Measurements from ENCODE around the gene PNKP. TPM values are rescaled to one million over a fixed set of nuclear protein-coding genes. Genes with fewer than 3 reads are reported as not detected.

The PNKP gene
- total RNA-seq, 1 experiment from 2014 or later = 130 TPM

DNA sequence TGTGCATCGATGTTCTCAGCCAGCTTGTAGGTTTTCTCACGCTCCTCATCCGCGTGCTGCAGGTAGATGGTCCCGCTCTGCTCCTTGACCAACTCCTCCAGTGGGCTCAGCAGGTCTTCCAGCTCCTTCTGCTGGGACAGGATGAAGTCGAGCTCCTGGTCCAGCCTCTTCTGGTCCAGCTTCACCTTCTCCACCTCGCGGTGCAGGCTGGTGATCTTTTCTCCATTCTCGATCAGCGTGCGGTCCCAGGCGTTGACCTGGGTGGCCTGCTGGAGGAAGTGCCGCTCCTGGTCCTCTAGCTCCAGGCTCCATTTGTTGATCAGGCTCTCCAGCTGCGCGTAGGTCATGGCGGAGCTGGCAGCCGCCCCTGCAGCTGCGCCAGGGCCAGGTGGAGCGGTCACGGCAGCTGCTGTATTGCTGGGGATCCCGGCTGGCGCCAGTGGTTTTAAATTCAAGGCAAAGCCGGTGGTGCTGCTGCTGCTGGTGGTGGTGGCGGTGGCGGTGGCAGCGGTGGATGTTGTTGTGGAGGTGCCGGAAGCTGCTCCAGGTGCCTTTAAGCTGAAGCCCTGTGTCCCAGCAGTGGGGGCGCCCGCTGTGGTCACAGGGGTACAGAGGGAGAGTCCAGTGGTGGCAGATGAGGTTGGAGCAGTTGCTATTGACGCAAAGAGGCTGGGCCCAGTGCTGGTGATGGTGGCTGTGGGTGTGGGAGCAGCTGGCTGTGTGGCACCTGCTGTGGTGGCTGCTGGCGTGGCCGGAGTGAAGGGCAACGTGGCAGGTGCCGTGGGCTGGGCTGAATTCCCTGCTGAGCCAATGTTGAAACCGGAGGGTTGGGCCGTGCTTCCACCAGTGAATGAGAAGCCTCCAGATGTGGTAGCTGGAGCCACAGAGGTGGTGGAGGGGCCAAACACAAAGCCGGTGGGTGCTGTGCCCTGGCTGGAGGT is 41.4 kb upstream of the PNKP start:
- Histone ChIP-seq H3K27me3 (replicated peaks; ENCODE audit: control insufficient read depth, insufficient read depth, low read length) (no peaks in the 10 kb centered on the region), H3K9me3 (no peaks in the 10 kb centered on the region), H3K4me1 (peaks cover 25% of the 10 kb centered on the region), H3K4me3 (ENCODE audit: low read depth, low read length) (no peak overlapping the region), H3K36me3 (ENCODE audit: control insufficient read depth, insufficient read depth, low read length) (peaks cover 11% of the 10 kb centered on the region)
- TF ChIP-seq, protein P1, sequence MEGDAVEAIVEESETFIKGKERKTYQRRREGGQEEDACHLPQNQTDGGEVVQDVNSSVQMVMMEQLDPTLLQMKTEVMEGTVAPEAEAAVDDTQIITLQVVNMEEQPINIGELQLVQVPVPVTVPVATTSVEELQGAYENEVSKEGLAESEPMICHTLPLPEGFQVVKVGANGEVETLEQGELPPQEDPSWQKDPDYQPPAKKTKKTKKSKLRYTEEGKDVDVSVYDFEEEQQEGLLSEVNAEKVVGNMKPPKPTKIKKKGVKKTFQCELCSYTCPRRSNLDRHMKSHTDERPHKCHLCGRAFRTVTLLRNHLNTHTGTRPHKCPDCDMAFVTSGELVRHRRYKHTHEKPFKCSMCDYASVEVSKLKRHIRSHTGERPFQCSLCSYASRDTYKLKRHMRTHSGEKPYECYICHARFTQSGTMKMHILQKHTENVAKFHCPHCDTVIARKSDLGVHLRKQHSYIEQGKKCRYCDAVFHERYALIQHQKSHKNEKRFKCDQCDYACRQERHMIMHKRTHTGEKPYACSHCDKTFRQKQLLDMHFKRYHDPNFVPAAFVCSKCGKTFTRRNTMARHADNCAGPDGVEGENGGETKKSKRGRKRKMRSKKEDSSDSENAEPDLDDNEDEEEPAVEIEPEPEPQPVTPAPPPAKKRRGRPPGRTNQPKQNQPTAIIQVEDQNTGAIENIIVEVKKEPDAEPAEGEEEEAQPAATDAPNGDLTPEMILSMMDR (IDR thresholded peaks at IDR 0.05; ENCODE audit: insufficient read depth in 1 of 2, low read depth in 1 of 2, low read length in 1 of 2, severe bottlenecking in 1 of 2, unreplicated experiment in 1 of 2) = no peak
- no TSS peak for BruUV-seq (replicated peaks)
- Mint-ChIP-seq H3K27ac (ENCODE audit: unreplicated experiment) (peak overlapping the region; percentile 19), H3K36me3 (ENCODE audit: insufficient read depth, unreplicated experiment) (peaks cover 84% of the 10 kb centered on the region), H3K9me3 (ENCODE audit: unreplicated experiment) (no peaks in the 10 kb centered on the region), H3K27me3 (ENCODE audit: insufficient read depth, unreplicated experiment) (no peaks in the 10 kb centered on the region), H3K4me1 (ENCODE audit: low read depth, unreplicated experiment) (peaks cover 22% of the 10 kb centered on the region), H3K4me3 (ENCODE audit: unreplicated experiment) (peak overlapping the region; percentile 14)
- intact Hi-C loops (cut with micrococcal nuclease; ENCODE audit: unreplicated experiment) = no loop called here
- no peak for DNase-seq
- ChIA-PET CTCF (no interaction called here), POLR2A (no interaction called here)

DNA sequence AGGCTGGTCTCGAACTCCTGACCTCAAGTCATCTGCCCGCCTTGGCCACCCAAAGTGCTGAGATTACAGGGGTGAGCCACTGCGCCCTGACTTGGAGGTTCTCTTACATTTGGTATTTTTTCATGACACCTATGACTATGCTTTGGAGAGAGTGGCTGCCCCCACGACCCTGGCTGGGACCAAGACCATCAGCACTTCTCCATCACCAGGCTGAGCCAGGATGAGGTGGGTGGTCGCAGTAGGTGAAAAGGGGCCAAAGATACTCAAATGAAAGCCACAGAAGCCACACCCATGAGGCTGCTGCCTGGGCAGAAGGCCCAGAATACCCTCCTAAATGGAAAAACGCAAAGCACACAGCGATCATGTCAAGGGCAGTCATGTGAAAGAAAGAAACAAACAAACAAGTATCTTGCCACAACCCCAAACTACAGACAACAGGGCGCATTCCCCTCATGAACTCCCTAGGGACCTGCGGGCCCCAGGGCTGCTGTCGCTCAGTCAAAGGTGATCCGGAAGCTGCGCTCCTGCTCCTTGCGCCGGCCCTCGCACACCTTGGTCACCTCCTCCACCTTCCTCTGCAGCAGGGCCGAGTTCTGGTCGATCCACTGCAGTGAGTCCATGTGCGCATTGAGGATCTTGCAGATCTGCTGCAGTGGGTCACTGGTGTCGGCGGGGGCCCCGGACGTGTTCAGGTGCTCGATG is 40.5 kb upstream of the PNKP start:
- intact Hi-C loops (cut with micrococcal nuclease; ENCODE audit: unreplicated experiment) = no loop called here
- H3K27ac Mint-ChIP-seq (ENCODE audit: unreplicated experiment) = peak overlapping the region; percentile 19

More for the DNA sequence above, 40.5 kb upstream of the PNKP start:
- TF ChIP-seq, protein P1 (IDR thresholded peaks at IDR 0.05; ENCODE audit: insufficient read depth in 1 of 2, low read depth in 1 of 2, low read length in 1 of 2, severe bottlenecking in 1 of 2, unreplicated experiment in 1 of 2) = no peak
- no peaks in the 10 kb centered on the region for H3K9me3 Mint-ChIP-seq (ENCODE audit: unreplicated experiment)
- H3K4me3 ChIP-seq (ENCODE audit: low read depth, low read length) = no peak overlapping the region
- H3K4me1 Mint-ChIP-seq (ENCODE audit: low read depth, unreplicated experiment) = peaks cover 14% of the 10 kb centered on the region
- ChIA-PET POLR2A (no interaction called here), CTCF (no interaction called here)
- peaks cover 75% of the 10 kb centered on the region for H3K36me3 Mint-ChIP-seq (ENCODE audit: insufficient read depth, unreplicated experiment)
- no peaks in the 10 kb centered on the region for H3K27me3 ChIP-seq (replicated peaks; ENCODE audit: control insufficient read depth, insufficient read depth, low read length)
- peaks cover 11% of the 10 kb centered on the region for H3K36me3 ChIP-seq (ENCODE audit: control insufficient read depth, insufficient read depth, low read length)
- H3K4me1 ChIP-seq = peaks cover 16% of the 10 kb centered on the region
- BruUV-seq (replicated peaks) = no TSS peak
- H3K4me3 Mint-ChIP-seq (ENCODE audit: unreplicated experiment) = peak overlapping the region; percentile 14
- no peaks in the 10 kb centered on the region for H3K27me3 Mint-ChIP-seq (ENCODE audit: insufficient read depth, unreplicated experiment)
- DNase-seq = no peak
- H3K9me3 ChIP-seq = no peaks in the 10 kb centered on the region

All from Caco-2 (cell line).